Caco-2 (cell line): ENCODE results near the gene FOXN3. TPM values are rescaled to one million over a fixed set of nuclear protein-coding genes. Genes with fewer than 3 reads are reported as not detected.

Experiments used
- BruUV-seq: library from RNA; stranded (reverse); fragments of 400-500 nt; replicated peaks from 2 replicates; lab custom pipeline; 2021; lab: Mats Ljungman, UMichigan
- CTCF ChIA-PET: fragments of 300-600 bp; sonication (Branson Sonifier 250); formaldehyde crosslinking; loops from one replicate; lab custom pipeline; 2022; ENCODE audit warnings: antibody characterized with exemption; lab: Charles Lee
- POLR2A ChIA-PET: fragments of 300-600 bp; sonication (Branson Sonifier 250); formaldehyde crosslinking; loops from one replicate; lab custom pipeline; 2022; ENCODE audit warnings: antibody characterized with exemption; lab: Charles Lee
- DNase-seq, 2 experiments: peaks; one replicate each; pipeline versions ENCODE4 v3.0.0 to v3.0.0-alpha.2; 2020 to 2022
- H3K27me3 ChIP-seq: replicated peaks from 2 replicates; pipeline ENCODE4 v1.6.0; 2011; ENCODE audit warnings: low read length; ENCODE audit not compliant: control insufficient read depth, insufficient read depth
- H3K36me3 ChIP-seq: 2 replicates; pipeline ENCODE4 v1.5.1; 2011; ENCODE audit warnings: low read length; ENCODE audit not compliant: control insufficient read depth, insufficient read depth
- H3K4me1 ChIP-seq: fragments of 250-450 bp; sonication (Bioruptor Pico); 2 replicates; pipeline ENCODE4 v1.5.1; 2020; ENCODE audit warnings: mild to moderate bottlenecking
- H3K4me3 ChIP-seq: 2 replicates; pipeline ENCODE4 v1.5.1; 2011; ENCODE audit warnings: low read depth, mild to moderate bottlenecking, control low read depth, low read length
- H3K9me3 ChIP-seq: fragments of 250-450 bp; sonication (Bioruptor Pico); 2 replicates; pipeline ENCODE4 v1.5.1; 2020; ENCODE audit warnings: mild to moderate bottlenecking, moderate library complexity
- H3K27ac Mint-ChIP-seq: one replicate; pipeline ENCODE4 v1.8.0; 2022; ENCODE audit warnings: mixed read lengths; ENCODE audit not compliant: unreplicated experiment
- H3K27me3 Mint-ChIP-seq: one replicate; pipeline ENCODE4 v1.8.0; 2022; ENCODE audit warnings: mixed read lengths; ENCODE audit not compliant: insufficient read depth, unreplicated experiment
- H3K36me3 Mint-ChIP-seq: one replicate; pipeline ENCODE4 v1.8.0; 2022; ENCODE audit warnings: mild to moderate bottlenecking, mixed read lengths; ENCODE audit not compliant: insufficient read depth, unreplicated experiment
- H3K4me1 Mint-ChIP-seq: one replicate; pipeline ENCODE4 v1.8.0; 2022; ENCODE audit warnings: low read depth, mixed read lengths; ENCODE audit not compliant: unreplicated experiment
- H3K4me3 Mint-ChIP-seq: one replicate; pipeline ENCODE4 v1.8.0; 2022; ENCODE audit warnings: mild to moderate bottlenecking, moderate library complexity, mixed read lengths; ENCODE audit not compliant: unreplicated experiment
- H3K9me3 Mint-ChIP-seq: one replicate; pipeline ENCODE4 v1.8.0; 2022; ENCODE audit warnings: mixed read lengths; ENCODE audit not compliant: unreplicated experiment
- CTCF ChIP-seq, 2 experiments: fragments of 200-600 bp in 1 of 2; IDR thresholded peaks; 1 replicate in 1 of 2; 2 replicates in 1 of 2; pipeline versions ENCODE4 v1.5.1 to v1.8.0; 2011 to 2022; ENCODE audit warnings: antibody characterized with exemption in 1 of 2, control low read depth in 1 of 2, inconsistent platforms in 1 of 2, low read depth in 1 of 2, low read length in 1 of 2, mild to moderate bottlenecking in 1 of 2, moderate library complexity in 1 of 2; ENCODE audit not compliant: insufficient read depth in 1 of 2, severe bottlenecking in 1 of 2, unreplicated experiment in 1 of 2
- intact Hi-C: fragments of 100-400 bp; cut with micrococcal nuclease; formaldehyde crosslinking; loops from one replicate; pipeline ENCODE4 v1.10.0; 2022; ENCODE audit not compliant: unreplicated experiment
- total RNA-seq: library from RNA; stranded (reverse); gene quantifications from 2 replicates; pipeline ENCODE4 v1.2.3, GENCODE V29; 2022

Gene FOXN3
- total RNA-seq, 1 experiment from 2014 or later: 20.6 TPM

DNA sequence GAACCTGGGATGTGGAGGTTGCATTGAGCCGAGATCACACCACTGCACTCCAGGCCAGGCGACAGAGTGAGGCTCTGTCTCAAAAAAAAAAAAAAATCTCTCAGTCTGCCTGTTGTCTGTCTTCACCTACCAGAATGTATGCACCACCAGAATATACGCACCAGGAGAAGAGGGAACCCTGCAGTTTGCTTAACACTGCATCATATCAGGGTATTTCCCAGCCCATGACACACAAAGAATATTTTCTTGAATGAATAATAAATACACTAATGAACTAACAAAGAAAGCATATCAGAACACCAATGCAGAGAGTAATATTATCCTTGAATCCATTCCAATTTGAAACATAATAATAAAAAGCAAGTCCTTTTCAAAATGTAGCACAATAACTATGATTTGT, 44.2 kb upstream of the FOXN3 start:
- no peaks in the 10 kb centered on the region for H3K36me3 ChIP-seq
- no peak overlapping the region for H3K4me3 ChIP-seq
- peaks cover 17% of the 10 kb centered on the region for H3K4me1 Mint-ChIP-seq
- TF ChIP-seq CTCF (IDR thresholded peaks at IDR 0.05; ENCODE audit: insufficient read depth in 1 of 2, low read depth in 1 of 2, low read length in 1 of 2, severe bottlenecking in 1 of 2, unreplicated experiment in 1 of 2): no peak
- no peaks in the 10 kb centered on the region for H3K36me3 Mint-ChIP-seq
- H3K9me3 Mint-ChIP-seq: no peaks in the 10 kb centered on the region
- intact Hi-C loops: no loop called here
- no peak for DNase-seq
- H3K4me1 ChIP-seq: peaks cover 14% of the 10 kb centered on the region
- ChIA-PET POLR2A (no interaction called here), CTCF (no interaction called here)
- H3K27ac Mint-ChIP-seq: no peak overlapping the region
- no peaks in the 10 kb centered on the region for H3K27me3 Mint-ChIP-seq
- H3K4me3 Mint-ChIP-seq: no peak overlapping the region
- H3K9me3 ChIP-seq: no peaks in the 10 kb centered on the region
- H3K27me3 ChIP-seq: no peaks in the 10 kb centered on the region
- BruUV-seq: no TSS peak

DNA sequence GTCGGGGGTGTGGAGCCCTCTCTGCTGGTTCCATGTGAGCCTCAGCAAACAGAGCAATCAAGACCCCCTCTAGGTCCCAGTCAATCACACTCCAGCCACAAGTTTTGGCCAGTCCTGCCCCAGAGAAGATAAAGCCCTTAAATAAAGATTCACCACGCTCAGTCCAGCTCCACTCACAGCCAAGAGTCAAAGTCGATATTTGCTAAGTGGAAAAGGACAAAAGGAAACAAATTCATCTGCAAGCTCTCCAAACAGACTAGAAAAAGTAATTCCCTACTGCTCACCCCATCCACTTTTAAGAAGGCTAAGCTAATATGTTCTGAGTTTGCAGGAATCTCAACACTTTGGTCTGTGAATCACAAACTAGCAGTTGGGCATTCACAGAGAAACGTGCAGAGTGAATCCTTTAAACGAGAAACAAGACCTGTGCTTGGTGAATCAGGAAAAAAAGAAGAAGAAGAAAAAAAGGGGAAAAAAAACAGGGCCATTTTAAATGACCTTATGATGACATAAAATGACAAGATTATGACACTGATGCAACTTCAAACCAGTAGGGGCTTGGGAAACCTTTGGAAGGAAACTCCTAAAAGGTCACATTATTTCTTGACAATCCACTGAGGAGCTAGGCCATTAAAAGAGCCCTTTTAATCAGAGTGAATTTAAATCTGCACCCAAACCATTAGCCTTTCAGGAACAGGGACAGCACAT, 41.8 kb upstream of the FOXN3 start:
- Histone ChIP-seq H3K9me3 (no peaks in the 10 kb centered on the region), H3K27me3 (no peaks in the 10 kb centered on the region), H3K4me1 (peaks cover 22% of the 10 kb centered on the region), H3K36me3 (no peaks in the 10 kb centered on the region), H3K4me3 (no peak overlapping the region)
- ChIA-PET POLR2A (interaction anchor here (0.6 to 0.7 kb wide), 2 partner anchors 20 to 1714 kb away, joined by 3 read pairs; no protein-coding TSS in a partner anchor), CTCF (interaction anchor here (0.6 kb wide), 2 partner anchors 25 to 83 kb away, joined by 3 to 5 read pairs; no protein-coding TSS in a partner anchor)
- no TSS peak for BruUV-seq
- peak; percentile 36 to 41 for DNase-seq
- H3K4me3 Mint-ChIP-seq: no peak overlapping the region
- TF ChIP-seq CTCF (IDR thresholded peaks at IDR 0.05; ENCODE audit: insufficient read depth in 1 of 2, low read depth in 1 of 2, low read length in 1 of 2, severe bottlenecking in 1 of 2, unreplicated experiment in 1 of 2): no peak
- H3K36me3 Mint-ChIP-seq: no peaks in the 10 kb centered on the region
- H3K9me3 Mint-ChIP-seq: no peaks in the 10 kb centered on the region
- no peaks in the 10 kb centered on the region for H3K27me3 Mint-ChIP-seq
- H3K4me1 Mint-ChIP-seq: peaks cover 26% of the 10 kb centered on the region
- intact Hi-C loops: no loop called here
- peak overlapping the region; percentile 46 for H3K27ac Mint-ChIP-seq

- H3K4me1 Mint-ChIP-seq: peaks cover 26% of the 10 kb centered on the region
- Histone ChIP-seq H3K4me1 (peaks cover 22% of the 10 kb centered on the region), H3K27me3 (no peaks in the 10 kb centered on the region), H3K4me3 (no peak overlapping the region), H3K9me3 (no peaks in the 10 kb centered on the region), H3K36me3 (no peaks in the 10 kb centered on the region)
- no peaks in the 10 kb centered on the region for H3K9me3 Mint-ChIP-seq
- H3K4me3 Mint-ChIP-seq: no peak overlapping the region
- no peak overlapping the region for H3K27ac Mint-ChIP-seq
- no peak for DNase-seq
- TF ChIP-seq CTCF (IDR thresholded peaks at IDR 0.05; ENCODE audit: insufficient read depth in 1 of 2, low read depth in 1 of 2, low read length in 1 of 2, severe bottlenecking in 1 of 2, unreplicated experiment in 1 of 2): no peak
- ChIA-PET POLR2A (no interaction called here), CTCF (no interaction called here)
- H3K27me3 Mint-ChIP-seq: no peaks in the 10 kb centered on the region
- no peaks in the 10 kb centered on the region for H3K36me3 Mint-ChIP-seq
- BruUV-seq: no TSS peak
- intact Hi-C loops: no loop called here
These were observed 40.0 kb upstream of the FOXN3 start for GRCh38 chr14:89457007-89457406.
